ENCODE data around the gene APEX1.

DNA sequence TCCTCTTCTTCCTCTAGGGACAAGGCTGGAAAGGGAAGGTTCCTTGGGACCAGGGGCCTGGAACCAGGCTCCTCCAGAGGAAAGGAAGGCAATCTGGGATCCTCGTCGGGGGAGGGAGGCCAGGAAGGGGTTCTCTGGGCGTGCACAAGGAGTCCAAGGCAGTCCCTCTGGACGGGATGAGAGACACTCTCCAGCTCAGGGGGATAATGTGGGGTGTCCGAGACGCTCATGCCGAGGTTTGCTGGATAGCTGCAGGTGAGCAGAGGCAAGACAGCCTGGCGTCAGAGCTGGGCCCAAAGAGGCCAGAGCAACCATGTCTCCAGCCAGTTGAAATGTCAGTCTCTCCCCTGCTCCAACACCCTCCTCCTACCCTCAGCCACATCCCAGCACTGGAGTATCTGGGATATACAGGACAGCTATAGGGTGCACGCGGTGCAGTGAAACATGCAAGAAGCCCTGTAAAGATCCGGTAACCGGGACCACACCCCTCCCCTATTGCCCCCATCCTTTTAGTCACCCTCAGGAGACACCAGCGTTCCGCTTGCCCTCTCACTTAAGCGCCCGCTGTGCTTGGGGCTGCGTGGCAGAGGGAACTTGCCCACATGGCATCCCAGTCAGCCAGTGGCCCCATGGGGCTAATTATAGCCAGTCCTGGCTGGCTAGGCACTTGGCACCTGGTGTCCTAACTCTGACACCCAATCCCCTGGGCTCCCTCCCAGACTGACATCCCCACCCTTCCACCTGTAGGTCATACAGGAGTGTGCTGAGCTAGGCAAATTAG is 19.3 kb upstream of the APEX1 start, which contains the start of gene KLHL33:
- TF ChIP-seq CTCF (IDR thresholded peaks at IDR 0.05) (no peak), POLR2A (IDR thresholded peaks at IDR 0.05) (no peak)
